Skin of body (tissue), 2 donors: Measurements from ENCODE around the gene DCAF6. TPM values are rescaled to one million over a fixed set of nuclear protein-coding genes. Genes with fewer than 3 reads are reported as not detected.
"Not testable (repeated sequence)": the region's sequence is repeated elsewhere in the genome, so short reads cannot be mapped to it uniquely, and the experiment has no call there.

Source experiments
- DNase-seq: peaks from one replicate; lab custom pipeline; 2025; lab: John Stamatoyannopoulos, UW
- total RNA-seq: library from RNA; depleted of rRNA; stranded (reverse); fragments of >200 nt; gene quantifications from one replicate; pipeline ENCODE4 v1.2.3, GENCODE V29; 2014

DCAF6 gene
- total RNA-seq, 1 donor from 2014 or later: 67.0 TPM

GRCh38 chr1:168009322-168009721 lies 72.8 kb downstream of the DCAF6 start:
- no peak for DNase-seq

GRCh38 chr1:168019407-168019806 lies 82.9 kb downstream of the DCAF6 start:
- DNase-seq: no peak

- DNase-seq: no peak
Measured at GRCh38 chr1:168031198-168031597, 94.7 kb downstream of the DCAF6 start.

GRCh38 chr1:168031627-168032026 lies 95.1 kb downstream of the DCAF6 start:
- no peak for DNase-seq

- DNase-seq: no peak
Measured at GRCh38 chr1:168032029-168032428, 95.5 kb downstream of the DCAF6 start.

- DNase-seq: no peak
Measured at GRCh38 chr1:168035345-168035744, 98.9 kb downstream of the DCAF6 start.

- no peak for DNase-seq
Measured at GRCh38 chr1:168042362-168042761, 105.9 kb downstream of the DCAF6 start.

GRCh38 chr1:168045311-168045710 lies 108.8 kb downstream of the DCAF6 start:
- no peak for DNase-seq

GRCh38 chr1:168050307-168050706 lies 113.8 kb downstream of the DCAF6 start:
- no peak for DNase-seq

- DNase-seq: no peak
Measured at GRCh38 chr1:168050880-168051279, 114.4 kb downstream of the DCAF6 start.

GRCh38 chr1:168053681-168054080 lies 117.2 kb downstream of the DCAF6 start:
- DNase-seq: no peak

GRCh38 chr1:168054117-168054516 lies 117.6 kb downstream of the DCAF6 start:
- DNase-seq: no peak

GRCh38 chr1:168056152-168056551 lies 119.7 kb downstream of the DCAF6 start:
- DNase-seq: not testable (repeated sequence)

GRCh38 chr1:168057355-168057754 lies 120.9 kb downstream of the DCAF6 start:
- DNase-seq: no peak

- no peak for DNase-seq
Measured at GRCh38 chr1:168057921-168058320, 121.4 kb downstream of the DCAF6 start.

- DNase-seq: no peak
Measured at GRCh38 chr1:168064216-168064615, 127.7 kb downstream of the DCAF6 start.

- no peak for DNase-seq
Measured at GRCh38 chr1:168065506-168065905, 129.0 kb downstream of the DCAF6 start.

- DNase-seq: no peak
Measured at GRCh38 chr1:168069384-168069783, 132.9 kb downstream of the DCAF6 start.

- no peak for DNase-seq
Measured at GRCh38 chr1:168079761-168080160, 143.3 kb downstream of the DCAF6 start.

- peak; percentile 10 for DNase-seq
Measured at GRCh38 chr1:168081373-168082007, 145.0 kb downstream of the DCAF6 start.

GRCh38 chr1:168082008-168082876 lies 145.8 kb downstream of the DCAF6 start:
- DNase-seq: peak; percentile 34

- no peak for DNase-seq
Measured at GRCh38 chr1:168083456-168084325, 147.2 kb downstream of the DCAF6 start.
